ENCODE measurements around the gene SHH.

SHH gene

DNA sequence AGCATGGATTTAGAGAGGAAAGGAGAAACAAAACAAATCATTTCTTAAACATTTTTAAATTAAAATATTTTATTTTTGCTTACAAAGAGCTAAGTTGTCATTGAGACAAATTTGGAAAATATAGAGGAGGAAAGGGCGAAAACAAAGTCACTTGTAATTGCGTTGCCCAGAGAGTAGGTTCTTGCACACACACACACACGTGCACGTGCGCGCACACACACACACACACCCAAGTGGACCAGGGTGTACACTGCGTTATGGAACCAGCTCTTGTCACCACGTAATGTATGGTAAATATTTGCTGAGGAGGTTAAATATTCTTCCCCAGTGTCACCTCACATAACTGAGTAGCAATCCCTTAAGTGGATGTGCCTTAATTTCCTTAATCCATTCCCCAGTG, 21.6 kb downstream of the SHH start:
- no peak for DNase-seq

DNA sequence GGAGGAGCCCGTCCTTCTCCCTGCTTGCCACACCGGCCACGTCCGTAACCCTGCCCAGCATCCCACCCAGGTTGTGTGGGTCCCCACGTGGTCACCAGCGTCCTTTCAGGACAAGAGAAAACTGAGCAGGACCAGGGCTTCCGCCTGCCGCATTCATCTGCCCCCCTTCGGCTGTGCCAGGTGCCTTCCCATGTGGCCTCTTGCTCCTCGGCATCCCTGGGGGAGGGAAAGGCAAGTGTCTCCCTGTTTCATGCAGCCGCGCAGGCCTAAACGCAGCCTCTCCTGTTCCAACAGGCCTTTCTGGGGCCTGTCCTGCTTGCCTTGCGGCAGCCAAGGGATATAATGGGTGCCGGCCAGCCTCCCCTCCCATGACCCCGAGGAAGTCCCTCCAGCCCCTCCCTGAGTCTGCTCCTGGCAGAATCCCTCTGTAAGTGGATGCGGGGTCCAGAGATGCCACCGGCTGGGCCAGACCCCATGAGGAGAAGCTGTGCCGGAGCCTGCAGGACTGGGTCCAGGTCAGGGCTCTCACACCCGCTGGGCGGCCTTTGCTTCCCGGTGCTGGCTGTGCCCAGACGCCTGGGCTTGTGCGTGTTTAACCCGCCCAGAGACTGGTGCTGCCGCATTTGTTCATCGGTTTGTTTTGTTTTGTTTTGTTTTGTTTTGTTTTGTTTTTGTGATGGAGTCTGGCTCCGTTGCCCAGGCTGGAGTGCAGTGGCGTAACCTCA, 23.1 kb downstream of the SHH start:
- no peak for DNase-seq

DNA sequence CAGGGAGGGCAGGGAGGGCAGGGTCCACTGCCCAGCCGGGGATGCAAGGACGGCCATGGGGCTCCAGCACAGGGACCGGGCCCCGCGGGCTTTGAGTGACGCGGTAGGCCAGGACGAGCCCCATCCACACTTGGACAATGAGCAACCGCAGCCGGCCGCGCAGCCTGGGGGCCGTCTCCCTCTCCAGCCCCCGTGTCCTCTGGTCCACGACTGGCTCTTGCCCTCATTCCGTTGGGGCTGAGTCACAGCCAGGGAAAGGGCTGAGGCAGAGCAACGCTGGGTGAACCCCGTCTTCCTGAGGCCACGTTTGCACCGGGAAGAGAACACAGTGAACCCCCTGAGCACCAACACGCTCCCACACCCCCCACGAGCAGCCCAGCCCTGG, 23.7 kb downstream of the SHH start:
- DNase-seq: no peak

DNA sequence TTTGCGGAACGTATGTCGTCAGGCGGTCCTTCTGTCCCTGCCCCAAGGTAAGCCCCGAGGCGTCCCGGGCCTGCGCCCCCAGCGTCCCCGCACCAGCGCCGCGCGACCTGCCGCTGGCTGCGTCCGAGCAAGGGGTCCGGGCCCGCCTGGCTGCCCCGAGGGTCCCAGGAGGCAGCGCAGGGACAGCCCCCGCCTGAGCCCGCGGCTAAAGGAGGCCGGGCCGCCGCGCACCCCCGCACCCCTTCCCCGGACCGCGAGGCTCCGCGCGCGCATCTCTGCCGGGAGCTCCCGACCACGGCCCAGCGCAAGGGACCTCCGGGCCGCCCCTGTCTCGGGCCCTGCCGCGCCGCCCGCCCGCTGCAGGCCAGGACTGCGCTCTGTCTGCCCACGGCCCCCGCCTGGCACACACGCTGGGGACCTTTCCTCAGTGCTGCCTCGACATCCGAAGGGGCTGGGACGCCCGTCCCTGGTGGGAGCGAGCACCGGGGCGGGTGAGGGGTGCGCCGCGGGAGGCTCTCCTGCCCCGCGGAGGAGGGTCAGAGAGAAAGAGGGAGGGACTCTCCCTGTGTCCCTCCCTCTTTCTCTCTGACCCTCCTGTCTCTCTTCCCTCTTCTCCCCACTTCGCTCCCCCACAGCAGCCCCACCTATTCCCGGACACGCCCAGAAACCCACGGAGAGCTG, 25.0 kb downstream of the SHH start:
- no peak for DNase-seq

DNA sequence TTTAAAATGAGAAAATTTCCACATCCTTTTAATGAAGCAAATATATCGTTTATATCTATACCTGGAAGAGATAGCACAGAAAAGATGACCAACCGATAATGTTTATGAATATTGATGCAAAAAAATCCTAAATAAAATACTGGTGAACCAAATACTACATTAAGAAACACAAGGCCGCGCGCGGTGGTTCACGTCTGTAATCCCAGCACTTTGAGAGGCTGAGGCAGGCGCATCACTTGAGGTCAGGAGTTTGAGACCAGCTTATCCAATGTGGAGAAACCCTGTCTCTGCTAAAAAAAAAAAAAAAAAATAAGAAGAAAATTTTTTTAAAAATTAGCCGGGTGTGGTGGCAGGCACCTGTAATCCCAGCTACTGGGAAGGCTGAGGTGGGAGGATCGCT, 25.8 kb downstream of the SHH start:
- DNase-seq: no peak

DNA sequence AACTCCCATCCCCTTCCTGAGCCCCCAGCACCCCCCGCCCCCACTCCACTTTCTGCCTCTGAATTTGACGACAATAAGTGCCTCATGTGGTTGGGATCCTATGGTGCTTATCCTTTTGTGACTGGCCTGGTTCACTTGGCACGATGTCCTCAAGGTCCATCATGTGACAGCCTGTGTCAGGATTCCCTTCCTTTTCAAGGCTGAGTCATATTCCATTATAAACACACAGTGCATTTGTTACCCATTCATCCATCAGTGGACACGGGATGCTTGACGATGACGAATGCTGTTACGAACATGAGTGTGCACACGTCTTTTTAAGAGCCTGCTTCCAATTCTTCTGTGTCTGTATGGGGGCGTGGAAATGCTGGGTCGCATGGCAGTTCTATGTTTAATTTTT, 26.7 kb downstream of the SHH start:
- DNase-seq: no peak

DNA sequence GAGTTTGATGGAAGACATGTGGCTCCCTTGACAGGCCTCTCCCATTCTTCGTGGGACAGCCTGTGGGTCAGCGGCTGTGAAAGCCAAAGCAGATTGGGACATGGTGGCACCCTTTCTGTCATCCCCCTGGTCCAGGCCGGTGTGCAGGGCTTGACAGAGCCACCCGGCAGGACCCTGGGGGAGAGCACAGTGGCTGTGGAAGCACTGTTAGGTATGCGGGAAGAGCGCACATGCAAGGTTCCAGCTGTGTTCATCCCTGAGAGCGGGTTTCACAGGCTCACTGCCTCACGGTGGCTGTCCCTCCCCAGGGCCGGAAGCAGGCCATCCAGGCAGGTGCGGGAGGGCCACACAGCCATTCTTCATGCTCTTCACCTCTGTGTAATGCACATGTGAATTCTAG, 29.8 kb downstream of the SHH start:
- DNase-seq: no peak

DNA sequence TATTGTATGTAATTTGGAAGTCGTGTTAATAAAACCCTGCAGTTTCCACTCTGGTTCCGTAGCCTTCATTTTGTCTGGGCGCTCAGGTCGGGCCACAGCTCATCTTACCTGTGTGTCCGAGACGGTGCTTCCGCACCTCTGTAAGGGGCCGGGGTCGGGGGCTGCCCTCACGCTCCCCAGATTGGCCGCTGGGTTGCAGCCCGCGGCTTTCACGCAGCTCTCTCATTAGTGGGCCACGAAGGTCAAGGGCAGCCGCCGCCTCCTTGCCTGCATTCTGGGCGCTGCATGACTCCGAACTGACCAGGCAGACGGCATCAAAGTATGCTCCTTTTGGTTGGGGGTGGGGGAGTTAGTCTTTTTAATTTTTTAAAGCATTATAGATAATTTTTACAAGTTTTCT, 30.8 kb downstream of the SHH start:
- no peak for DNase-seq

DNA sequence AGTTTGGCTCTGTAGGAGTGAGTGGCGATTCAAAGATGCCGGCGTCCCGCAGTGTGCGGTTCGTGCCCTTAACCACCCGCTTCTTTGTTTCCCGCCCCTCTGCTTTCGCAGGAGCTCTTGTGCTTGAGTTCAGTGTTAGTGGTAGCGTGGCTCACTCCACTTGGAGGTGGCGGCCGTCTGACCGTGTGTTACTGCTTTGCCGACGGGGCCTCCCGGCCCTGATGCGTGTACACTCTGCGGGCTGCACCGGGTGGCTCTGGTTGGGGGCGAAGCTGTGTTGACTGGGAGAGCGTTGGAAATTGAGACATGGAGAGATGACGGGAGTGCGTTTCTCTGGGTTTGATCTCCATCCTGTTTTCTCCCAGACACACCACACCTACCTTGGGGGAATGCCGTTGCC, 31.4 kb downstream of the SHH start:
- DNase-seq: no peak

DNA sequence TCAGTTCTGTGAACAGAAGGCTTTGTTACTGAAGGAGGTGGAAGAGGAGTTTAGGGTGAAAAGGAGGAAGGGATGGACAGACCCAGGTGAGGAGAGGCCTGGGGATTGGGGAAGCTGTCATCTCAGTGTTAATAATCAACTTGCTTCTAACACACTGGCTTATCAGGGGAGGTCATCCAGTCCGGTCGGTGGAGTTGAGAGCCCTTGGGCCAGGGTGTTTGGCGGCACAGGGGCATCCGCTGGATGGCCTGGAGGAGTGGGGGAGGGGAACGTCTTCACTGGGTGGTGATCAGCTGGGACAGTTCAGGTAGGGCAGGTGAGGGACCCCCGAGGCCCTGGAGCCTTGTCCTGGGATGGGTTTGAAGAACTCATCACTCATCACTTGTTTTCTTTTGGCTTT, 33.9 kb downstream of the SHH start:
- no peak for DNase-seq

DNA sequence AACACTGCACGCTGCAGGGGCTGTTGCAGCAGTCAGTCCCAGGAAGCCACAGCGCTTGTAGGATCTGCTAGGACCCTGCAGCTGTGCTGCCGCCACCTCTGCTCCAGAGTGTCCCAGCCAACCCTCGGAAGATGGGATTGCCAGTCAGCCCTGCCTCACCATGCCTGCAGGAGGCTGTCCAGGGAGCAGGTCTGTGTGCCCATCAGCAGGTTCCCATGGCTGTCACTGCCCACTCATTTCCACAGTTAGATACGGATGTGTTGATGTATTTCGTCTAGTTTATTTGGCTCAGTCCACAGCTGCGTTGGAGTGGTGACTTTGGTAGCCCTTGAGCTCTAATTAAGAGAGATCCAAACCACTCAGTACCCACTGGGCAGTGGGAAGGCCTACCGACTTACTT, 35.7 kb downstream of the SHH start:
- no peak for DNase-seq

DNA sequence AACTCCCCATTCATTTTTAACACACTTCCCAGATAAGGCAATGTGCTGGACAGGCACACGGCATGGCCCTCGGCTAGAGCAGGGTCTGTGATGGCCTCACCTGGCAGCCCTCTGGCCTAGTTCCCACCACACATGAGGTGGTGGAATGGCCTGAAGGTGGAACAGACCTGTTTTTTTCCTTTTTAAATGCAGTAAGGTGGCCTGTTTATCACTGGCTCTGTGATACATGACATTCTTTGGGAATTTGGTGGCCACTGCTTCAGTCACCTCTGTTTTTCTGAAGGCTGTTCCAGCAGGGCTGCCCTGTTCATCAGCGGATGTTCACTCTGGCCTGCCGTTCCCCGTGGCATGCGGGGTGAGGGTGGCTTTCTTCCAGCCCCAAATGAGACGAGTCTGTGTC, 36.6 kb downstream of the SHH start:
- no peak for DNase-seq

DNA sequence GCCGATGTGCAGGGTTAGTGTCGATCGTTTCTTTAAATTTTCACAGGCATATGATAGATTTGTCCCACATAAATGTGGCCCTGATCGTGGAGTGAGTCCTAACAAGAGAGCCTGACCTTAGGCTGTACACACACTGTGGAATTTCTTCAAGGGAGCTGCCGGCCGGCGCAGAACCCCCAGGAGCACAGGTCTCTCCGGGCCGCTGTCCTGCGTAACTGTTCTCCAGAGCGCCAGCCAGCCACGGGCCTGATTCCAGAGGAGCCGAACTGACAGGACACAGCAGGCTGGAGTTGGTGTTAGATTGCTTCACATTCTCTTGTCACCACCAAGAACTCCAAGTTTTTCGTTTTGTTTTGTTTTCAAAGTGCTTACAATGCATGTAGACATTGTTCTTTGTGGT, 37.3 kb downstream of the SHH start:
- DNase-seq: no peak

DNA sequence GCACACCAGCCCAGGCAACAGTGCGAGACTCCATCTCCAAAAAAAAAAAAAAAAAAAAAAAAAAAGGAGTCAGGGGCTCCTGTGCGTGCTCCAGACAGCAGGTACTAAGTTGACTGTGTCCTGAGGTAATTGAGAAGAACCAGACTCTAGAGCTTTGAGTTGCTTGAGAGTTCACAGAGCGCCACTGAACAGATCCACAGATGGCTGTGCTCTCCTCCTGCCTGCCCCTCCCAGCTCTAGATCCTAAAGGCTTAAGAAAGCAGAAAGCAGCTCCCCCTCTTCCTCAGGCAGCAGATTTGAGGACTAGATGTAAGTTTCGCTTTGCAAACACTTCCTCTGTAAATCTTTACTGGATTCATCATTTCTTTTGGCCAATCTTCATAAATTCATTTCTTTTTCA, 38.7 kb downstream of the SHH start:
- DNase-seq: no peak

DNA sequence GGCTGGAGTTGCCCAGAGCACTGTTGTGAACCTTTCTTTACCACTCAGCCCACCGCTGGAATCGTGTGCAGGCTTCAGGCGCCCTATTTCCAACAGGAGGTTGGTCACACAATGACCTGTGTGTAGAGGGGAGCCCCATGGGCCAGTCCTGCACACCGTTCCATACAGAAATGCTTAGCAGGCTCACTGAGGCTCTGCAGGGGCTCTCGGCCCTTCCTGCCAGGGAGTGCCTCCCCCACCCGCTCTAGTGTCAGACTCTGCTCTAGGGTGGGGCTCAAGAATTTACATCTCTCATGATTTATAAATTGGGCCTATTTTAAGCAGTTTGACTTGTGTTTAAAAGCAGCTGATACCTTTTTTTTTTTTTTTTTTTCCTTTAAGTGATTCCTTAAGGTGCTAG, 42.0 kb downstream of the SHH start:
- DNase-seq: no peak

DNA sequence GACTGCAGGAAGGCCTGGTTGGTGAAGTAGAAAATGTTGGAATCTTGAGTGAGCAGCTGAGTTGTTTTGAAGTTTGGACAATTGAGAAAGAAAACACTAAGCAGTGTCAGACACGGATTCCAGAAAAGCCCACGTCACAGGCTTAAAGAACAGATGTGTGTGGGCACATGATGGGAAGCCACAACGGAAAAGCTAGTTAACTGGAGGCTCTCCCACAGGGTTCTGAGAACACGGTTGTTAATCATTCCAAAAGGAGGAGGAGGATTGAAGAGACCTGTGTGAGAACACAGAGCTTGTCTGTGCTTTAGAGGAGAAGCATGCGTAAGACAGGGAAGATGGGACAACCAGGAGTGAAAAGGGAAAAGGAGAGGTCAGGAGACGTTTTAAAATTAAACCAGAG, 42.6 kb downstream of the SHH start:
- DNase-seq: no peak

DNA sequence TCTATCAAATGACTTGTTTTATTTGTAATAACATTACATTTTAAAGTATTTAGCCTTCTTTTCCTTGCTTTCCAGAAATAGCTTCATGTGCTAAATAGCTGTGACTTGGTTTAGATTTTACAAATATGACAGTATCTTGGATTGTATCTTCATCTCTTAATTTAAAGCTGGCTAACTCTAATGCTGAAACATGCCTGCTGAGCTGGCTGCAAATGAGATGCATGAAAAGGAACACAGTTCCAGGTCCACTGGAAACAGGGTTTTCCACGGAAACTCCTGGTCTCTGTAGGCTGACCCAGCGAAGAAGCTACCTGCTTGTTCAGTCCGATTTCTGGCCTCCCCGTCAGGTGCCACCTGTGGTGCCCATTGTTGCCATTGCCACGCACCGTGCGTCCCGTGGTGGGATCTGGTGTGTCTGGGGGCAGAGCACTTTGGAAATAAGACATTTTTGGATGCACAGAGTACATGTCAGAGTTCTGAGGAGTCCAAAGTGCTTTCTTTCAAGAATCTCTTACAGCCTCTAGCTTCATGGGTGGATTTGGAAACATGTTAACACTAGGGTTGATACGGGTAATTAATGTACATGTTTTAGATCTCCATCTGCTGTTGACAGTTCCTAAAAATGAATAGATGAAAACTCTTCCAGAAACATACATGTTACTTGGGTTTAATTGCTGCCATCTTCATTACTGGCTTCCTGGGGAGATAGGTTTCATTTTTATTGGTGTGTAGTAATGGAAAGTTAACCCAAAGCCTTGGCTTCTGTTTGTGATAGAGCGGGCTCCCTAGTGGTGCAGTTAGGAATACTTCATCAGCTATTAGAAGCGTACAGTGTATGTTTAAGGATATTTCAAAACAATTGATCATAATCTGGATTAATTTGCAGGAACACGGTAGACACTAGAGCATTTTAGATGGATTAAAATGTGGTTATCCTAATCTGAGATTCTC, 45.0 kb downstream of the SHH start:
- DNase-seq: no peak

DNA sequence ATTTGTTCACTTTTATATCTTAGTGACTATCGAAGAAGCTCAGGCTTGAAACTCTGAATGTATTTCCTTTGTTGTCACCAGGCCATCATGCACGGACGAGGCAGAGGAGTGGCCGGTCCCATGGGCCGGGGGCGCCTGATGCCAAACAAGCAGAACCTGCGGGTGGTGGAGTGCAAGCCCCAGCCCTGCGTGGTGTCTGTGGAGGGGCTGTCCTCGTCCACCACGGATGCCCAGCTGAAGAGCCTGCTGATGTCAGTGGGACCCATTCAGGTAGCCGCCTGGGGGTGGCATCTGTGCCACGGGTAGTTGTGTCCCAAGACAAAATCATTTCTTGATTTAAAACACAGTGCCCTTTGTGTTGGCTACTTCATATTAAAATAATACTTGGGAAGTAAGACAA, 45.9 kb downstream of the SHH start:
- no peak for DNase-seq

DNA sequence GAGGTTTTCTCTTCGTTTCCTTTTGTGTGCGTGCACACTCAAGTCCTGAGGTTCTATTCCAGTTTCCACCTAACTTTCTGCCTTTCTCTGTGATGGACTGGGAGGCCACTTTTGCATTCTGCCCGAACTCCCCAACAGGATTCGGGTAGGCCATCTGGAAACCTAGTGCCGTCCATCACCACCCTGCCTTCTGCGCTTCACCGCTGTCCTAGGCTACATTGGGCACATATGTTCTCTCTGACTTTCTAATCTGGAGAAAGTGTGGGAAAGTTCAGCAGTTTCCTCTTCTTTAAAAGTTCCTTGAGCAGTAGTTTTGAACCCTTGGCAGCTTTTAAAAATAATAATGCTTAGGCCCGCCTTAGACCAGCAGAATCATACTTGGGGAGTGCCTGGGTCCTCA, 46.8 kb downstream of the SHH start:
- DNase-seq: no peak

DNA sequence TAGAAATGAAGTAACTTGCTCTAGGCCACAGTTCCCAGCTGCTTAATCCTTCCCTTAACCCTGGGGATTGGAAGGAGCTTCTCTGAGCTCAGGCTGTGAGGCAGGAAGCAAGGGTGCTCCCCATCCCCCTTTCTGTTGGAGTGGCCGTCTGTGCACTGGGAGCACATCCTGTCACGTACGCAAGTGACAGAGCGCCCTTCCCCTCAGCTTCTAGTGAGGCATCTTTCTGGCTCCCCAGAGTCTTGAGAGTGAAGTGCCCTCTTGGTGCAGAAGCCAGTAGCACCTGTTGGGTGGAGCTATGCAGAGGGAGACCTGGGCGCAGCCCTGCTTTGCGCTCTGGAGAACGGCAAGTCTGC, 47.8 kb downstream of the SHH start:
- no peak for DNase-seq

DNA sequence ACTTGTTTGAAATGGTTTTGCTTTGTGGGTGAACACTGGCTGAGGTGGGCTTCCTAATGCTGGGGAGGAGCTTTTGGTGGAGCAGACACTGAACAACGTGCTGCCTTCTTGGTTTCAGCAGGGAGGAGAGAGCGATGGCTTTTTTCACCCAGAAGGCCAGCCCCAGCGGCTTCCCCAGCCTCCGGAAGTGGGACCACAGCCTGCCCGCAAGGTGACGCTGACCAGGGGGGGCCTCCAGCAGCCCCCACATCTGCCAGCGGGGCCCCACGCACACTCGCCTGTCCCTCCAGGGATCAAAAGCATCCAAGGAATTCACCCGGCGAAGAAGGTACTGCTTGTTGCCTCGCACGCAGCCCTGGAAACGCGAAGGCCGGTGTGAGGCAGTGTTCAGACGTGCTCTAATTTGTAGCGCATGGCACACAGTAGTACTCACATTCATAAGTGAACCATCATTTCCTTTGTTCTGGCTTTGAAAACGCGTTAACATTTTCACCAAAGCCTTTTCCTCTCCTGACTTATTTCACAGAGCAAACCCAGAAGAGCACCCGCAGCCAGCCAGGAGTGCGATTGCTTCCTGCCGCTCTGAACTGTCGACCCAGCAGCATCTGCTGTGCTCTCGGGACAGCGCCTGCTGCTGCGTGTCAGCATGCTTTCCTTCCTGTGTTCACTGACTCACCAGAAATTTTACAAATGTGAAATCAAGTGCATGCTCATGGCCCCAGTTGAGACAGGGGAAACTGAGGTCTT, 48.4 kb downstream of the SHH start:
- DNase-seq: no peak

DNA sequence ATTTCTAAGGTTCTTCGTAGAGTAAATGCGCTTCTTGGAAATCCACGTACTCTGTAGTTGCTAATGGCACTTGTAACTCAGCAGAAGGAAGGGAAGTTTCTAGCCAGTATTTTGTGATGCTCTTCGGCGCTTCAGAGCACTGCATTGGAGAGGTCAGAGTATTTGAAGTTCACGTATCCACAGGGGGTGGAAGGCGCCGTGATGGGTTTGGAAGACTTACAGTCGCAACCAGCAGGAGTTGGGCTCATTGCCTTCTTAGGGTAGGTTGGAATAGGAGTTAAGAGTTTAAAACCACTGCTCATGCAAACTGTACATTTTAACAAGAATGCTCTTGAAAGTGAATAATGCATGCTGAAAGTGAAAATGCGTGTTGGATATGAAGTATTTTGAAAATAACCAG, 49.1 kb downstream of the SHH start:
- DNase-seq: no peak

DNA sequence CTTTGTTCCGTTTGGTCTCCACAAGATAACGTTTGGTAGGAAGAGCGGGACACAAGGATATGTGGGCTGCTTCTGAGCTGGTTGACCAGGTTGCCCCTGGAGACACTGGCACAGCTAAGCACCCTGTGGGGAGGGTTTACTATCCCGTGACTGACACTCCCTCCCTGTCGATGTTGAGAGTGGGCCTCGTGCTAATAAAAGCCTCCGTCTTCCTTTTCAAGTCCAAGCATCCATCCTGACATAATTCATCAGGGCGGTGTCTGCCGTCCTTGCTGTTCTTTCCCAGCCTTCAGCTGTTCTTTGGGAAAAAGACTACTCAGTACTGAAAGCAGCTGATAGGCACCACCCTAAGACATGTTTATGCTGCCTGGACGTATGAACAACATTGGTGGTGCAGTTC, 49.6 kb downstream of the SHH start:
- no peak for DNase-seq
